Type B pancreatic cell (in vitro differentiated cells): Measurements from ENCODE around the gene TMEM116. TPM values are rescaled to one million over a fixed set of nuclear protein-coding genes. Genes with fewer than 3 reads are reported as not detected.

Experiments
- DNase-seq: peaks from one replicate; pipeline ENCODE4 v3.0.0; 2021; ENCODE audit warnings: mixed read lengths; ENCODE audit not compliant: unreplicated experiment; ENCODE audit errors: extremely low spot score
- H3K27ac Mint-ChIP-seq: 2 replicates; pipeline ENCODE4 v1.8.0; 2021; ENCODE audit warnings: mild to moderate bottlenecking, mixed read lengths
- H3K27me3 Mint-ChIP-seq: 2 replicates; pipeline ENCODE4 v1.8.0; 2021; ENCODE audit warnings: mixed read lengths
- H3K36me3 Mint-ChIP-seq: 2 replicates; pipeline ENCODE4 v1.8.0; 2021; ENCODE audit warnings: mixed read lengths
- H3K4me1 Mint-ChIP-seq: one replicate; pipeline ENCODE4 v1.8.0; 2021; ENCODE audit warnings: mixed read lengths; ENCODE audit not compliant: unreplicated experiment
- H3K4me3 Mint-ChIP-seq: 2 replicates; pipeline ENCODE4 v1.8.0; 2021; ENCODE audit warnings: mild to moderate bottlenecking, mixed read lengths
- H3K9me3 Mint-ChIP-seq: 2 replicates; pipeline ENCODE4 v1.8.0; 2021; ENCODE audit warnings: mixed read lengths
- total RNA-seq: library from RNA; stranded (reverse); gene quantifications from 2 replicates; pipeline ENCODE4 v1.2.1, GENCODE V29; 2021; ENCODE audit warnings: low replicate concordance
- TF ChIP-seq, protein P1 (sequence below): fragments of 200-600 bp; sonication (generic); conservative IDR thresholded peaks from 2 replicates; pipeline ENCODE4 v1.5.0; 2021; ENCODE audit warnings: antibody characterized with exemption, mild to moderate bottlenecking

Gene TMEM116
- total RNA-seq, 1 donor from 2014 or later = 18.0 TPM

- Mint-ChIP-seq H3K4me3 (no peak overlapping the region), H3K36me3 (peaks cover 13% of the 10 kb centered on the region), H3K27ac (no peak overlapping the region), H3K9me3 (peaks cover 5% of the 10 kb centered on the region), H3K4me1 (peaks cover 4% of the 10 kb centered on the region), H3K27me3 (no peaks in the 10 kb centered on the region)
- TF ChIP-seq, protein P1, sequence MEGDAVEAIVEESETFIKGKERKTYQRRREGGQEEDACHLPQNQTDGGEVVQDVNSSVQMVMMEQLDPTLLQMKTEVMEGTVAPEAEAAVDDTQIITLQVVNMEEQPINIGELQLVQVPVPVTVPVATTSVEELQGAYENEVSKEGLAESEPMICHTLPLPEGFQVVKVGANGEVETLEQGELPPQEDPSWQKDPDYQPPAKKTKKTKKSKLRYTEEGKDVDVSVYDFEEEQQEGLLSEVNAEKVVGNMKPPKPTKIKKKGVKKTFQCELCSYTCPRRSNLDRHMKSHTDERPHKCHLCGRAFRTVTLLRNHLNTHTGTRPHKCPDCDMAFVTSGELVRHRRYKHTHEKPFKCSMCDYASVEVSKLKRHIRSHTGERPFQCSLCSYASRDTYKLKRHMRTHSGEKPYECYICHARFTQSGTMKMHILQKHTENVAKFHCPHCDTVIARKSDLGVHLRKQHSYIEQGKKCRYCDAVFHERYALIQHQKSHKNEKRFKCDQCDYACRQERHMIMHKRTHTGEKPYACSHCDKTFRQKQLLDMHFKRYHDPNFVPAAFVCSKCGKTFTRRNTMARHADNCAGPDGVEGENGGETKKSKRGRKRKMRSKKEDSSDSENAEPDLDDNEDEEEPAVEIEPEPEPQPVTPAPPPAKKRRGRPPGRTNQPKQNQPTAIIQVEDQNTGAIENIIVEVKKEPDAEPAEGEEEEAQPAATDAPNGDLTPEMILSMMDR = no peak
- DNase-seq = no peak
Measured at GRCh38 chr12:111992464-111992863, 20.5 kb downstream of the TMEM116 start.

DNA sequence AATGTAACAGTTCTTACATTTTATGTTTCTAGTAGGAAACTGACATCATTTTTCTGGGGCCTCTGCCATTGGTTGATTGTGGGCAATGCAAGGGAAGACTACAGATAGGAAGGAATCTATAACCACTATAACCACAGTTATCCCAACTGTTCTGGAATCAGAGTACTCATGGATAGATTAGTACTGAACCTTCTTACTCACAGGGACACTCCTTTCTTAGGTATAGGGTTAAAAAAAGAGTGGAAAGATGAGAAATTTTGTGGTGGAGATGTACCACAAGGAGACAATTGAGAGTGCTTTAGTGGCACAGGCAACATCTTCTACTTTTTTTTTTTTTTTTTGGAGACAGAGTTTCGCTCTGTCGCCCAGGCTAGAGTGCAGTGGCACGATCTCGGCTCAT lies 21.0 kb downstream of the TMEM116 start:
- no peak for DNase-seq
- H3K27ac Mint-ChIP-seq = no peak overlapping the region
- H3K9me3 Mint-ChIP-seq = peaks cover 6% of the 10 kb centered on the region
- no peaks in the 10 kb centered on the region for H3K27me3 Mint-ChIP-seq
- peaks cover 13% of the 10 kb centered on the region for H3K36me3 Mint-ChIP-seq
- no peak overlapping the region for H3K4me3 Mint-ChIP-seq
- peaks cover 4% of the 10 kb centered on the region for H3K4me1 Mint-ChIP-seq
- TF ChIP-seq, protein P1 = no peak

DNA sequence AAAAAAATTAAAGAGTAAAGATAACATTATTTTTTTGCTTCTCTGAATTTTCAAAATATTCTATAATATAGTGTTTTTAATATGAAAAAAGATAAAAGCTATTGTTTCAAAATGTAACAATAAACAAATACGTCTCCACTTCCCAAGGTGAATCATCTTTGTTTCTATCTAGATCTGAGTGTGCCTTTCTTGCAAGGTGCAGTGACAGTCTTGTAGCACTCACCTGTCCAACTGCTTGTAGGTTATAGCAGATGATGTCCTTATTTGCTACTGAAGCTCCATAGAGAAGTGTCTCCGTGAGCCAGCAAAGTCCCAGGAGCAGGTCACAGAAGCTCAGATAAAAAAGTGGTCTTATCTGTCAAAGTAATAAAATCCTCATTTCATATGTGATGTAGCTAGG lies 21.4 kb downstream of the TMEM116 start:
- H3K9me3 Mint-ChIP-seq = peaks cover 6% of the 10 kb centered on the region
- H3K36me3 Mint-ChIP-seq = peaks cover 13% of the 10 kb centered on the region
- H3K4me3 Mint-ChIP-seq = no peak overlapping the region
- H3K4me1 Mint-ChIP-seq = peaks cover 4% of the 10 kb centered on the region
- H3K27me3 Mint-ChIP-seq = no peaks in the 10 kb centered on the region
- TF ChIP-seq, protein P1 = no peak
- DNase-seq = no peak
- no peak overlapping the region for H3K27ac Mint-ChIP-seq

DNA sequence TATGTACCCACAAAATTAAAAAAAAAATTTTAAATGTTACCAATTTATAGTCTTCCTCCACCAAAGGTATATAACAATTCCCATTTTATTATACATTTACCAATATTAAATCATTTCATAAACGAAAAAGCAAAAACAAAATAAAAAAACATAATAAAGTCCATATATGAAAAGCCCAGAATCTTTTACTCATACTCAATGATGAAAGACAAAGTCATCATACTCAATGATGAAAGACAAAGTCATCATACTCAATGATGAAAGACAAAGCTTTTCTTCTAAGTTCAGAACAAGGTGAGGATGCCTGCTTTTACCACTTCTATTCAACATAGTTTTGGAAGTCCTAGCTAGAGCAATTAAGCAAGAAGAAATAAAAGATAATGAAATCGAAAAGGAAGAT lies 28.1 kb downstream of the TMEM116 start:
- H3K27me3 Mint-ChIP-seq = no peaks in the 10 kb centered on the region
- H3K27ac Mint-ChIP-seq = no peak overlapping the region
- H3K4me1 Mint-ChIP-seq = no peaks in the 10 kb centered on the region

DNA sequence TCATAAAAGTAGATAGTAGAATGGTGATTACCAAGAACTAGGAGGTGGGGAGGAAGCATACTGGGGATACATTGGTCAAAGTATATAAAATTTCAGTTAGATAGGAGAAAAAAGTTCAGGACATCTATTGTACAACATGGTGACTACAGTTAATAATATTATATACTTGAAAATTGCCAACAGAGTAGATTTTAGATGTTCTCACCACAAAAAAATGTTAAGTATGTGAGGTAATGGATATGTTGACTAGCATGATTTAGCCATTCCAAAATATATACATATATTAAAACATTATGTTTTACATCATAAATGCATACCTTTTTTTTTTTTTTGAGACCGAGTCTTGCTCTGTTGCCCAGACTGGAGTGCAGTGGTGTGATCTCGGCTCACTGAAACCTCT lies 31.0 kb downstream of the TMEM116 start:
- Mint-ChIP-seq H3K4me1 (no peaks in the 10 kb centered on the region), H3K36me3 (peaks cover 8% of the 10 kb centered on the region), H3K9me3 (no peaks in the 10 kb centered on the region), H3K4me3 (no peak overlapping the region), H3K27ac (no peak overlapping the region), H3K27me3 (no peaks in the 10 kb centered on the region)
- TF ChIP-seq, protein P1 = no peak
- DNase-seq = no peak

More for the DNA sequence above, 28.1 kb downstream of the TMEM116 start:
- no peak for DNase-seq
- TF ChIP-seq, protein P1 = no peak
- peaks cover 13% of the 10 kb centered on the region for H3K36me3 Mint-ChIP-seq
- H3K9me3 Mint-ChIP-seq = peaks cover 6% of the 10 kb centered on the region
- no peak overlapping the region for H3K4me3 Mint-ChIP-seq

DNA sequence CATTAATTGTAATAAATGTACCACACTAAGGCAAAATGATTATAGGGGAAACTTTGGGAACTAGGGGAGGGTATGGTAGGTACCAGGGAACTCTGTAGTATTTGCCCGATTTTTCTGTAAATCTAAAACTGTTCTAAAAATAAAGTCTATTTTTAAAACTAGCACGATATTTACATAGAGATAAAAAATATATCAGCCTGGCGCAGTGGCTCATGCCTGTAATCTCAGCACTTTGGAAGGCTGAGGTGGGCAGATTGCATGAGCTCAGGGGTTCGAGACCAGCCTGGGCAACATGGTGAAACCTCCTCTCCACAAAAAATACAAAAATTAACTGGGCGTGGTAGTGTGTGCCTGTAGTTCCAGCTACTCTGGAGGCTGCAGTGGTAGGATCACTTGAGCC lies 32.4 kb downstream of the TMEM116 start:
- H3K27me3 Mint-ChIP-seq = no peaks in the 10 kb centered on the region

More for the DNA sequence above, 32.4 kb downstream of the TMEM116 start:
- Mint-ChIP-seq H3K4me1 (no peaks in the 10 kb centered on the region), H3K9me3 (no peaks in the 10 kb centered on the region), H3K36me3 (peaks cover 8% of the 10 kb centered on the region), H3K27ac (no peak overlapping the region), H3K4me3 (no peak overlapping the region)
- TF ChIP-seq, protein P1 = no peak
- no peak for DNase-seq
